ENCODE measurements around the gene CHAF1B. TPM values are rescaled to one million over a fixed set of nuclear protein-coding genes. Genes with fewer than 3 reads are reported as not detected.

The CHAF1B gene
- total RNA-seq, 1 donor from 2014 or later, result 0.67 TPM

- H3K27ac ChIP-seq, result no peak overlapping the region
- intact Hi-C loops (cut with DNase I), result no loop called here
- H3K36me3 ChIP-seq, result peaks cover 95% of the 10 kb centered on the region
- H3K4me1 ChIP-seq, result no peaks in the 10 kb centered on the region
- H3K9me3 ChIP-seq, result no peaks in the 10 kb centered on the region
- no peaks in the 10 kb centered on the region for H3K27me3 ChIP-seq
- no peak for TF ChIP-seq CTCF (IDR thresholded peaks at IDR 0.05)
- DNase-seq, result no peak
- no peak for ATAC-seq
- H3K4me3 ChIP-seq, result no peak overlapping the region
Observed at GRCh38 chr21:36359185-36359584, 26.0 kb upstream of the CHAF1B start.

- no peak for DNase-seq
- H3K4me3 ChIP-seq, result no peak overlapping the region
- no peak overlapping the region for H3K27ac ChIP-seq
- intact Hi-C loops (cut with DNase I), result no loop called here
- no peak for TF ChIP-seq CTCF (IDR thresholded peaks at IDR 0.05)
- no peak for ATAC-seq
- H3K4me1 ChIP-seq, result no peaks in the 10 kb centered on the region
- no peaks in the 10 kb centered on the region for H3K27me3 ChIP-seq
- H3K36me3 ChIP-seq, result peaks cover 99% of the 10 kb centered on the region
- H3K9me3 ChIP-seq, result no peaks in the 10 kb centered on the region
Observed at GRCh38 chr21:36369064-36369685, 16.0 kb upstream of the CHAF1B start.

- no peak overlapping the region for H3K4me3 ChIP-seq
- H3K4me1 ChIP-seq, result no peaks in the 10 kb centered on the region
- intact Hi-C loops (cut with DNase I), result no loop called here
- TF ChIP-seq CTCF (IDR thresholded peaks at IDR 0.05), result no peak
- no peaks in the 10 kb centered on the region for H3K9me3 ChIP-seq
- H3K27me3 ChIP-seq, result no peaks in the 10 kb centered on the region
- ATAC-seq (no peak), DNase-seq (no peak)
- H3K36me3 ChIP-seq, result peaks cover 75% of the 10 kb centered on the region
- no peak overlapping the region for H3K27ac ChIP-seq
Observed at GRCh38 chr21:36375994-36376393, 9.2 kb upstream of the CHAF1B start.

GRCh38 chr21:36377391-36377842 lies 7.8 kb upstream of the CHAF1B start:
- H3K4me1 ChIP-seq, result no peaks in the 10 kb centered on the region
- intact Hi-C loops (cut with DNase I), result no loop called here
- H3K9me3 ChIP-seq, result no peaks in the 10 kb centered on the region
- no peaks in the 10 kb centered on the region for H3K27me3 ChIP-seq
- ATAC-seq (no peak), DNase-seq (no peak)
- H3K4me3 ChIP-seq, result no peak overlapping the region
- peaks cover 61% of the 10 kb centered on the region for H3K36me3 ChIP-seq
- no peak overlapping the region for H3K27ac ChIP-seq
- no peak for TF ChIP-seq CTCF (IDR thresholded peaks at IDR 0.05)

GRCh38 chr21:36379251-36379650 lies 5.9 kb upstream of the CHAF1B start:
- no peaks in the 10 kb centered on the region for H3K27me3 ChIP-seq
- no peak for DNase-seq
- no peak overlapping the region for H3K27ac ChIP-seq
- intact Hi-C loops (cut with DNase I), result no loop called here
- TF ChIP-seq CTCF (IDR thresholded peaks at IDR 0.05), result no peak
- H3K9me3 ChIP-seq, result no peaks in the 10 kb centered on the region
- ATAC-seq, result no peak
- no peaks in the 10 kb centered on the region for H3K4me1 ChIP-seq
- peaks cover 43% of the 10 kb centered on the region for H3K36me3 ChIP-seq
- no peak overlapping the region for H3K4me3 ChIP-seq

All from upper lobe of right lung (tissue), 1 donor.